Skin epidermis (tissue), 12 donors: ENCODE data around the gene SH3TC1.
A peak's percentile ranks its signal among the peaks of the same experiment; 100 is the strongest.

Source experiments
- H3K27ac ChIP-seq, 21 experiments: fragments of 200-600 bp; sonication (generic) in 11 of 21; one replicate each; pipeline ENCODE4 v1.5.0; 2020; ENCODE audit warnings: mild to moderate bottlenecking in 3 of 21, inconsistent platforms in 2 of 21, moderate library complexity in 2 of 21
- H3K4me3 ChIP-seq, 7 experiments: fragments of 200-600 bp; sonication (generic) in 2 of 7; one replicate each; pipeline ENCODE4 v1.5.0; 2020; ENCODE audit warnings: inconsistent platforms in 2 of 7, mild to moderate bottlenecking in 2 of 7, moderate library complexity in 1 of 7

Gene SH3TC1

DNA sequence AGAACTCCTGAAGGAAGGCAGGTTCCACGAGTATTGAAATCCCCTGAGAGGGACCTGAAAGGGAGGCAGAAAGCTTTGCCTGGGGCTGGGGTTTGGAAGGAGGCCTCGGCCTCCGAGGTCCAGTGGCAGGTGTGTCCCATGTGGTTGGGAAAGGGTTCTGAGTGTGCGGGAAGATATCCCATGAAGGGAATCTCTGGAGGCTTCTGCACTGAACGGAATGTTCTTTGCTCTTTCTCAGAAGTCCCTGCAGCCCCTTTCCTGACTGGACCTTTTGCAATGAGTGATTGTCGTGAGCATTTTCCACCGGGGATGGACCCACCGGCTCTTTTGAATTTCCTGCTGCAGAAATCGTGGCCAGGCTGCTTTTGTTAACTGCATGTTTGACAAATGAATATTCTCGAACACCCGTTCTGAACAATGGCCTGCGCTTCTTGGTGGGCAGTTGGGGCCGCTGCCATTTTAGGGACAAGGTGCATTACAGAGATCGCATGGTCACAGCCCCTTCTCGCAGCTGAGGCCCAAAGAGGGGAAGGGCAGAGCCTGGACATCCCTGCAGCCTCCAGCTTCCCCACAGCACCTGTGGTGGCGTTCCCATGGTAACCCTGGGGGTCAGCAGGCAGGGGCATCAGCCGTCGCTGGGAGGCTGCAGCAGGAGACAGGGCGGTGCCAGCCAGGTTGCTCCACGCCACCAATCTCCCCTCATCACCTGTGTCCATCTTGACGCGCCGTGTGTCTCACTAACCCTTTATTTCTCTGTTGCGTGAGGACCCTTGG is 52.2 kb downstream of the SH3TC1 start:
- Histone ChIP-seq H3K27ac (no peak overlapping the region), H3K4me3 (no peak overlapping the region)

DNA sequence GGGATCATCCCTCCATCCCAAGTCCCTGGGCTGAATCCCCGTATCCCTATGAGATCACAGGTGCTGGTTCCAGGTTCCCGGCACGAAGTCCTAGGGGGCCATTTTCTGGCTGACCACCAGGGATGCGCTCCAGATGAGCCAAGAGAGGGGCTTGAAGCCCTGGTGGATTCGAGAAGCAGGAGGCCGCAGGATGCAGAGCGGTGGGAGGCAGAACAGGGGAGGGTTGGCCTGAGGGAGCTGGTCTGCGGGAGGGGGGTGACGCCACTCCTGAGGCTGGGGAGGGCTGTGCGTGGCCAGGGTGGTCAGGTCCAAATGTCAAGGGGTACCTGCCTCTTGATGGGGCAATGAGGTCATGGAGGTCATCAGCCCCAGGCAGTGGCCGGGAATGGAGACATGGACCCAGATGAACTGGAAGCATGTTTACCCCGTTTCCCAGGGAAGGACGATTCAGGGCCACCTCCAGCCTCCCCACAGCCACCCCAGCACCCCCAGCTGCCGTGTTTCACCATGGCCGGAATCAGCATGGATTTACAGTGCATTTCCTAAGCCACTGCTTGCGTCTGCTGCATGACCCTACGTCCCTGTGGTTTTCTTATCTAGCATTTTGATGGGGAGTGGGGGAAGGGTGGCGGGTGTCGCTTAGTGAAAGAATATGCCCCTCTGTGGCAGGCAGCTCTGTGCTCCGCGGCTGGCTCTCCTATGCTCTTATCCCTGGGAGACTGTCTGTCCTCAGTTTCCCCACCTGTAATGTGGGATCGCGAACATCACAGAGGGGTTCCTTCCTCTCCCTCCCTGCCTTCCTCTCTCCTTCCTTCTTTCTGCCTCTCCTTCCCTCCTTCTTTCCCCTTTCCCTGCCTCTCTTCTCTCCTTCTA is 53.4 kb downstream of the SH3TC1 start:
- Histone ChIP-seq H3K4me3 (no peak overlapping the region), H3K27ac (no peak overlapping the region)

DNA sequence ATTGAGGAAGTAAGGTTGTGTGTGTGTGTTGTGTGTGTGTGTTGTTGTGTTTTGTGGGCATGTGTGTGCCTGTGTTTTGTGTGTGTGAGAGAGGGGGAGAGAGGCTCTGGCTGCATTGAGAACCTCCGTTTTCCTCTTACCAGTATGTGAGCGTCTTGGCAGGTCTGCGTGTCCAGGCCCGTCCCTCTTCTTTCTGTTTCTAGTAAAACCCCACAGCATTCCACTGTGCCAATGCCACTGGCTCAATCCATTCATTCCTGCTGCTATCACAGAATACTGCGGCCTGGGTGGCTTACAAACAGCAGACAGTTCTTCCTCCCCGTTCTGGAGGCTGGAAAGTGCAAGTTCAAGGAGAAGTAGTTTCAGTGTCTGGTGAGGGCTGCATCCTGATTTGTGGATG is 55.0 kb downstream of the SH3TC1 start:
- peak overlapping the region in 2 of 21 experiments; percentile 19 to 39 for H3K27ac ChIP-seq
- no peak overlapping the region for H3K4me3 ChIP-seq

DNA sequence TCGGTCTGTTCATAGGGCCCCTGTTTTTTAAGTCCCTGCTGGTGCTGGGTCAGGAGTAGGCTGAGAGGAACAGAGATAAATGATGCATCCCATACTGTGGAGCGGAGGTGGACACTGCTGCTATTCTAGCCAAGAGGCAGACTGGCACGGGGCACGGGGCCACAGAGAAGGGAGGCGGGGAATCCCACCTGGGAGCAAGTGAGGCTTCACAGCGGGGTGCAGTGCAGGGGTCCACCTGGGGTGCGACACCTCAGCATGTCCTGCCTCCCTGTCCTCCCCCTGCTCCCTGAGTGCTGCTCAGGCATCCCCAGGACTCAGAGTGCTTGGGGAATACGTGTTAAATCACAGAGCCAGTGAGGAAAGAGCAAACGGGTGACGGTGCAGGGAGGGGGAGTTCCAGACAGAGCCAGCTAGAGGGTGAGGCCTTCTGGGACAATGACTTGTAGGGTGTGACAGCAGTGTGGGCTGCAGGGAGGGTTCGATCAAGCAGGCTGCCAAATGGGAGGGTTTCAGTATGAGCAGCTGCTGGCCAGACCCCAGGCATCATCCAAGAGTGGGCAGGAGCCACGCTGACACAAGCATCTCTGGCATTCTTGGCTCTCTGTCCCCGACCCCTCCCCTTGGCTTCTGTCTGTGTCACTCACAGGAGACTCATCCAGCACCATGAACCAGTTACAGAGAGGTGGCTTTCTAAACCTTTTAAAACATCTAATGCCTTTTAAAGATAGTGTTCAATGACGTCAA is 56.8 kb downstream of the SH3TC1 start:
- Histone ChIP-seq H3K4me3 (no peak overlapping the region), H3K27ac (peak overlapping the region in 7 of 21 experiments; percentile 11 to 75 (median 18))

DNA sequence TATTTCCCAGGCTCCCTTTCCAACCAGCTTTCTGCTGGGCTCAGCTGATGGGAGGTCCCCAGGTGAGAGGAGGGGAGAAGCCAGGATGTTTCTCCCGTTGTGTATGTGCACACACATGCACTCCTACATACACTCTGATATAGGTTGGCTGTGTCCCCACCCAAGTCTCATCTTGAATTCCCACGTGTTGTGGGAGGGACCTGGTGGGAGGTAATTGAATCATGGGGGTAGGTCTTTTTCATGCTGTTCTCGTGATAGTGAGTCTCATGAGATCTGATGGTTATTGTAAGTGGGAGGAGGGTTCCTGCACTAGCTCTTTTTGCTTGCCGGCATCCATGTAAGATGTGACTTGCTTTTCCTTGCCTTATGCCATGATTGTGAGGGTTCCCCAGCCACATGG is 58.8 kb downstream of the SH3TC1 start:
- H3K27ac ChIP-seq, result no peak overlapping the region
- H3K4me3 ChIP-seq, result no peak overlapping the region

DNA sequence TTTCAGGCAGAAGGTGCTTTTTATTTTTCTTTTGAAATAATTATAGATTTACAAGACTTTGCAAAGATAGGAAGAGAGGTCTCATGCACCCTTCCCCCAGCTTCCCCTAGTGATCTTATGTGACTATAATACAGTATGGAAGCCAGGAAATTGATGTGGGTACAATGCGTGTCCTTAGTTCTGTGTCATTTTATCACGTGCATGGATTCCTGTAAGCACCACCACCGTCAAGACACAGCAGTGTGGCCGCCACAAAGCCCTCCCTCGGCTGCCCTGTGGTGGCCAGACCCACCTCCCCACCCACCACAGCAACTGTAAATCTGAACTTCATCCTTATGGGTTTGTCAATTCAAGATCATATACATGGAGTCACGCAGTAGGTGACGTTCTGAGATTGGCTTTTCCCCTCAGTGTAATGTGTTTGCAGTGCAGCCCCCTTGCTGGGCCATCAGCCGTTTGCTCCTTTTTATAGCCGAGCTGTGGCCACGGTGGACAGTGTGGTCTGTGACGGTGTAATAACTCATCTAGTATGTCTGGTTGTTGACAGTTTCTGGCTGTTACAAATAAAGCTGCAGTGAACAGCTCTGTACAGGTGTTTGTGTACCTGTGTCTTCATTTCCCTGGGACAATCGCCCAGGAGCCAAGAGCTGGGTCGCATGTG is 59.6 kb downstream of the SH3TC1 start:
- H3K4me3 ChIP-seq, result no peak overlapping the region

DNA sequence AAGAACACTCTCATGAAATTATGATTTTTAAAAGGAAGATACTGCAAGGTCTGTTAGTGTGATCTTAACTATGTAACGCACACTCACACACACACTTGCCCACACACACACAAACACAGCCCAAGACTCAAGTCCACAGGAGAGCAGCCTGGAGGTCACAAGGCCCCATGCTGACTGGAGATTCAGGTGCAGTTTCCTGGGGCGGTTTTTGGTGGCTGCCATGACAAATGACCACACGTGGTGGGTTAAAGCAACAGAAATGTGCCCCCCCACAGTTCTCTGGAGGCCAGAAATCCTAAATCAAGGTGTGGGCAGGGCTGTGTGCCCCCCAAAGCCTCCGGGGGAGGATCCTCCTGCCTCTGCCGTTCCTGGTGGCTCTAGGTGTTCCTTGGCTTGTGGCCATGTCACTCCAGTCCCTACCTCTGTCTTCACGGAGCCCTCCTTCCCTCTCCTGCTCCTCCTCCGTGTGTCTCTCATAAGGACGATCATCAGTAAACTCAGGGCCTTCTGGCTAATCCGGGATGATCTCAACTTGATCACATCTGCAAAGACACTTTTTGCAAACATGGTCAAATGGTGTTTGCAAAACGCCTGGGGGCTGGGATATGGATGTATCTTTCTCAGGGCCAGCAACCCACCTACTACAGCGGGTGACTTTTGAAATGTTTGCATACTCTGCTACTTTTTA is 60.8 kb downstream of the SH3TC1 start:
- Histone ChIP-seq H3K27ac (no peak overlapping the region), H3K4me3 (no peak overlapping the region)

More for the DNA sequence above, 59.6 kb downstream of the SH3TC1 start:
- no peak overlapping the region for H3K27ac ChIP-seq

DNA sequence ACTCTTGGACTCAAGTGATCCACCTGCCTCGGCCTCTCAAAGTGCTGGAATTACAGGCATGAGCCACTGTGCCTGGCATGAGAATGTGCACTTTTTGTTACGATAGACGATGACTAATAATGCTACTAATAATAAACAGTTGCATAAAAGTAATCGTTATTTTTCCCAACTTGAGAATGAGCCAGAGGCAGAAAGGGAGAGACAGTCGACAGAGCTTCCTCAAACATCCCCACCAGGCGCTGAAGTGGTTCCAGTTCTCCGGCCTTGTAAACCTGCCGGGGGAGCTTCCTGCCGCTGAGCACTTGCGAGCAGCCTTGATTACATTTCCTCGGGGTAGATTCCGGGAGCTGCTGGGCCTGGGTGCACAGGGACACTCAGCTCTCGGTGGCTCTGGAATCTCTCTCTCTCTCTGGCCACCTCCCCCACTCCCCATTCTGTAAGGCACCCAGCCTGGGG is 61.6 kb downstream of the SH3TC1 start:
- Histone ChIP-seq H3K4me3 (no peak overlapping the region), H3K27ac (peak overlapping the region in 4 of 21 experiments; percentile 3 to 73 (median 45))

DNA sequence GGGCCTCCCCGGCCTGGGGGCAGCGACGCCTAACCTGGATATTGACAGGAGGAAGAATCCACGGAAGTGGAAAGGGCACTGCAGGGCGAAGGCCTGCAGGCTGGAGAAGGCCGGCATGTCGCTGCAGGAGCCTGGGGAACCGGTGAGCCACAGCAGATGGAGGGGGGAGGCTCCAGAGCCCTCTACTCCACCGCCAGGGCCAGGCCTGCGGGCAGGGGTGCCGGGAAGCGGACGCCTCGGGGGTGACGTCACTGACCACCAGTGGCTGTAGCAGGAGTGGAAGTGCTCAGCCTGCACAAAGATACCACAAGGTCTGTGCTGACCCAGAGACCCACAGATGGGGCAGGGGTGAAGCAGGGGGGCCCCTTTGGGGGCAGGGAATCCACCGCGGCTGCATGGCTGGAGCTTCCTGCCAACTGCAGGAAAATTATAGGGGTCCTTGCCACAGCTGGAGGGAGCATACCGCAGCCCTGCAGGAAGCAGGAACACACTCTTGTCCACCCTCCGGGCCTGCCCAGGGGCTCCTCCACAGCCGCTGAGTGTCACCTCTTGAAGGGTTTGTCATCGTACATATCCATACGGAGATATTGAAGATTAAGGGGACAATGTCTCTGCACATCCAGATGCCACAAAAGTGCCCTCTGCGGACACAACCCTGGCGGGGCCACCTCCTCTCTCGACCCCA is 62.9 kb downstream of the SH3TC1 start:
- H3K4me3 ChIP-seq, result no peak overlapping the region
- no peak overlapping the region for H3K27ac ChIP-seq

DNA sequence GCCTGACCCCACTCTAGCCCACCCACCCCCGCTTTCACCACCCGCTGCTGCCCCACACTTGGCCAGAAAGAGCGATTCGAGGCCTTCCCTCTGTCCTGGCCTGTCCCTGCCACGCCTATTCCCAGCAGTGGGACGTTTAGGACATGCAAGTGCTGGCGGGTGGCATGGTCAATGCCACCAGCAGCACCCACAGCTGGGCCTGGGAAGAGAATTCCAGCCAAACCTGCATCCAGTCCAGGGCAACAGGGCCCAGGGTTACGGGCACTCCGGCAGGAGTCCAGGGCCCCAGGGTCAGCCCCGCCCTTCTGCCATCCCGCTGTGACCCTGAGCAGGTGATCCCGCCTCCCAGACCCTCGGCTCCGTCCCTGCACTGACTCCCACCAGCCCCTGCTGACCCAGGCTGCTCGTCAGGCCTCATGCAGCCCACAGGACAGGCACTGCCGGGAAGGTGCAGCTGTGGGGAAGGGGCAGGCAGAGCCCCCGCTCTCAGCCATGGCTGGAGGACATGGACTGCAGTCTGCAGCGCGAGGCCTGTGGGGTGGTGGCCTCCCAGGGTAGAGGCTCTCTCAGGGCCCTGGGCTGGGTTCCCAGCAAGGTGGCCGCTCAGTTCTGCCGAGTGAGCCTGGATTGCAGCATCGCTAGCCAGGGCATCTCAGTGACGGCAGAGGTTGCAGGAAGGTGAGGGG is 63.7 kb downstream of the SH3TC1 start:
- H3K27ac ChIP-seq, result no peak overlapping the region

DNA sequence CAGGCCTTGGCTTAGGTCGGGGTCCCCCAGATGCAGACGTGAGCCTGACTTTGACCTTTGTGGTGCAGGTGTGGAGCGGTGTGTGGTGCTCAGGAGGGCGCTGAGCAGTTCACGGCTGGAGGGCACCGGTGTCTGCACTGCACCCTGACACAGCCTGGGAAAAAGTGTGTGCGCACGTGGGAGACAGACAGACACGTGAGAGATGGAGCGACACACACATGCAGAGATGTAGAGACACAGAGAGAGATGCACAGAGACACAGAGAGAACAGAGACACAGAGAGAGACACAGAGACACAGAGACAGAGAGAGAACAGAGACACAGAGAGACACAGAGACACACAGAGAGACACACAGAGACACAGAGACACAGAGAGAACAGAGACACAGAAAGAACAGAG is 64.3 kb downstream of the SH3TC1 start:
- Histone ChIP-seq H3K27ac (no peak overlapping the region), H3K4me3 (no peak overlapping the region)

More for the DNA sequence above, 63.7 kb downstream of the SH3TC1 start:
- no peak overlapping the region for H3K4me3 ChIP-seq

DNA sequence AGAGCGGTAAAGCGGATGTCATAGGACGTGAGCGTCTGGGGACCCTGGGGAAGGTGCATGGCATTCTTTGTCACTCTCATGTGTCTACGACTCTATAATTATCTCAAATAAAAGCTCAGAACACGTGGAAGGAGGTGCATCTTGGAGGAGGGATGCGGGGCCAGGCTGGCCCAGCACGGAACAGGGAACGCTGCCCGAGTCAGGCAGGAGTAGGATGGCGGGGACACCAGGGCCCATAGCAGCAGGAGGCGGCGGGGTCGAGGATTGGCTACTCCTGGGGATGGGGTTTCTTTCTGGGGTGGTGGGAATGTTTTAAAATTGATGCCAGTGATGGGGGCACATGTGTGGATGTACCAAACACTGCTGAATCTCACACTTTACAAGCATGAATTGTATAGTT is 65.0 kb downstream of the SH3TC1 start:
- no peak overlapping the region for H3K27ac ChIP-seq
- H3K4me3 ChIP-seq, result no peak overlapping the region

DNA sequence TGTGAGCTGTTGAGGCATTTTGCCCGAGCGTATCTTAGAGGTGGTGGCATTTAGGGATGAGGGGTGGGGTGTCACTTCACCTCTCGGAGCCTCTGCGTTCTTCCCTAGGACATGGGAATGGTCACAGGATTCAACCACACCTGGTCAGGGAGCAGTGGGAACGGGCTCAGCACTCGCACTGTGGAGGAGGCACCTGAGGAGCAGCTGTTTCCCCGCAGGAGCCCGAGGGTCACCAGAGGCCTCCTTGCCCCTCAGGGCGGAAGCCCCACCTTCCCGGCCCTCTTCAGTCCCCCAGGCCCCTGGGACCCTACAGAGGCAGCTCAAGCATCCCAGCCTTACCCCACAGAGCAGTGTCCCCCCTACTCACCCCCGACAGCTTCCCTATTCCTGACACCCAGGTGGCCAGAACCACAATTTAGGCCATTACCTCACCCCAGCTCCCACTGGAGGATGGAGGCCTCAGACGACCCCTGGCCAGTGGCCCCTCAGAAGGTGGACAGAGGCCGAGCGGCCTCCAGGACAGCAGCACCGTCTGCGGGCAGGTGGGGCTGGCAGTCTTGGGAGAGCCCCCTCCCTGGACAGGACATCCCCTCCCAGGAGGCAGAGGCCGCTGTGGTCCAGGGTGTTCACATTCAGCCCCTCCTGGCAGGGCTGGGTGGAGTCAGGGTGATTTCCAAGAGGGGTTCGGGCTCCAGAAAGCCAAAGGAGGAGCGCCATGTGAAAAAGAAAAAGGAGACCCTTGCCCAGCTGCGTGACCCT is 66.3 kb downstream of the SH3TC1 start:
- no peak overlapping the region for H3K4me3 ChIP-seq
- no peak overlapping the region for H3K27ac ChIP-seq

DNA sequence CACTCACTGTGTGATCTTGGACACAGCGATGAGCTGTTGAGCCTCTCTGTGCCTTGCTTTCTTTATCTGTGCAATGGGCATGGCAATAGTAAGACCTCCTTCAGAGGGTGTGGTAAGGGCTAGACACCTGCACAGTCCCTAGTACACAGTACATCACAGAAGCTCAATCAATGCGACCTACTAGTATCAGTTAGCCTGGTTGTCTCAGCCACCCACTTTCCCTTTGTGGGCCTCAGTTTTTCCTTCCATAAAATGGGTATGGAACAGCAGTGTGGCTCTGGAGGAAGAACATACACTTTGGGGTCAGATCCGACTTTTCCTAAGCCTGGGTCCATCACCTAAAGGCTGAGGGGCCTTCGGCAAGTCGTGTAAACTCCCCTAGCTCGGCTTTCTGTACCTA is 67.0 kb downstream of the SH3TC1 start:
- Histone ChIP-seq H3K27ac (peak overlapping the region in 2 of 21 experiments; percentile 4 to 24), H3K4me3 (no peak overlapping the region)

DNA sequence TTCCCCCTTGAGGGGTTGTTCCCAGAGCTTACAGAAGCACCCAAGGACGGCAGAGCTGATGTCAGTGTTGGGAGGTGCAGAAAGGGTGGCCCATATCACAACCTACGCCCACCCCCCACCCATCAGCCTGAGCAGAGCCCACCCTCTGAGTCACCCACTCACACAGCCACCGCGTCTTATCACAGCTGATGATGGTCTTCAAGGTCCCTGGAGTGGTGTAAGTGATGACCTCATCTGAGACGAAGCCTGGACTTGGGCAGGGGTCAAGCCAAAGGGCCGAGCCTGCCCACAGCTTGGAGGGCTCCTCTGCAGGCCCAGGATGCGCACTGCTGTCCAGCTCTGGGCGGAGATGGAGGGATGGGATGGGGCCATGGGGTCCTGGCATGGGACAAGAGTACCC is 67.4 kb downstream of the SH3TC1 start:
- no peak overlapping the region for H3K4me3 ChIP-seq
- peak overlapping the region in 2 of 21 experiments; percentile 4 to 24 for H3K27ac ChIP-seq

DNA sequence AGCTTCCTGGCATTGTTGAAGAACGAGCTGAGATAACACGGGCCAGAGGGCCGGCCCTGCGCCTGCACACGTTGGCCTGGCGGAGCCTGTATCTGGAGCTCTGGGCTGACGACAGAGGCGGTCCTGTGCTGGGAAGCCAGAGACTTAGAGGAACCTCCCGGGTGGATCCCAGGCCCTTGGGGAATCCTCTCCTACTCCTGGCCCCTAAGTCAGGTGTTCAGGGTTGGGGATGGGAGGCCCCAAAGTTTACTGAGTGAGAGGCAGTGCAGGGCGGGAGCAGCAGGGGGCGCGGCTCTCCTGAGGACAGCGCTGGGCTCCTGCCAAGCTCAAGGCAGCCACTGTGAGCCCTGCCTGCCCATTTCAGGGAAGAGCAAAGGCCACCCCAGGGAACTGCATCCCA is 68.0 kb downstream of the SH3TC1 start:
- Histone ChIP-seq H3K4me3 (no peak overlapping the region), H3K27ac (peak overlapping the region in 1 of 21 experiments; percentile 33)

DNA sequence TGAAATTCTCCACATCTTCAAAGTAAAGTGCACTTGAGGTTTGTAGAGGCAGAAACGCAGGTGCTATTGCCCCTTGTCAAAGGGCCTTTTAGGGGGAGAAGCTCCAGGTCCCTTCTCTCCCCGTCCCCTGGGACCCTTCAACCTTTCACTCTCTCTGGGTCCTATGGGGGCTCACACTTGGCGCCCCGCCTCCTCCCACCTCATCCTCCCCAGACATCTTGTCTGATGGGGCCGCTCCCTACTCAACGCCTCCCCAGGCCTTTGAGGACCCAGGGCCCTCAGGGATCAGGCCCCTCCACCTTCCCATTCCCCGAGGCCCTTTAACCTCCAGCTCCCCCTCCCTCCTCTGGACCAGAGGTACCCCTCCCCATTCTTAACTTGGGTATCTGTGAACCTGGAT is 69.1 kb downstream of the SH3TC1 start:
- Histone ChIP-seq H3K4me3 (no peak overlapping the region), H3K27ac (no peak overlapping the region)
